HFFc6 (cell line): ENCODE data around the gene SYNE2. TPM values are rescaled to one million over a fixed set of nuclear protein-coding genes. Genes with fewer than 3 reads are reported as not detected.
A peak's percentile ranks its signal among the peaks of the same experiment; 100 is the strongest.
"Not testable (repeated sequence)": the region's sequence is repeated elsewhere in the genome, so short reads cannot be mapped to it uniquely, and the experiment has no call there.

Source experiments
- DNase-seq: peaks from one replicate; pipeline ENCODE4 v3.0.0-alpha.2; 2018
- H3K27ac Mint-ChIP-seq: 2 replicates; pipeline ENCODE4 v1.8.0; 2020; ENCODE audit warnings: mild to moderate bottlenecking, mixed read lengths
- H3K27me3 Mint-ChIP-seq: 2 replicates; pipeline ENCODE4 v1.8.0; 2021; ENCODE audit warnings: mild to moderate bottlenecking, moderate library complexity, mixed read lengths; ENCODE audit not compliant: insufficient read depth
- H3K36me3 Mint-ChIP-seq: 2 replicates; pipeline ENCODE4 v1.8.0; 2021; ENCODE audit warnings: low read depth, mixed read lengths
- H3K4me1 Mint-ChIP-seq: 2 replicates; pipeline ENCODE4 v1.8.0; 2020; ENCODE audit warnings: low read depth, mixed read lengths
- H3K4me3 Mint-ChIP-seq: 2 replicates; pipeline ENCODE4 v1.8.0; 2020; ENCODE audit warnings: mild to moderate bottlenecking, moderate library complexity, mixed read lengths
- H3K9me3 Mint-ChIP-seq: 2 replicates; pipeline ENCODE4 v1.8.0; 2020; ENCODE audit warnings: mild to moderate bottlenecking, mixed read lengths
- total RNA-seq, 6 experiments: library from RNA; stranded (reverse); fragmentation: NEBNext Ultra II Directional; extraction: Animal tissue kit (Norgen Biotek cat#: 25700); gene quantifications; 2 replicates in 1 of 6; 3 replicates in 5 of 6; pipeline ENCODE4 v1.2.3, GENCODE V29; 2021
- TF ChIP-seq, protein P1 (sequence below): fragments of 200-600 bp; sonication (generic); IDR thresholded peaks from 2 replicates; pipeline ENCODE4 v1.5.0; 2021; ENCODE audit warnings: antibody characterized with exemption, mild to moderate bottlenecking

The SYNE2 gene
- total RNA-seq, 6 experiments from 2014 or later = 2.9 to 6.6 (median 6.2) TPM

DNA sequence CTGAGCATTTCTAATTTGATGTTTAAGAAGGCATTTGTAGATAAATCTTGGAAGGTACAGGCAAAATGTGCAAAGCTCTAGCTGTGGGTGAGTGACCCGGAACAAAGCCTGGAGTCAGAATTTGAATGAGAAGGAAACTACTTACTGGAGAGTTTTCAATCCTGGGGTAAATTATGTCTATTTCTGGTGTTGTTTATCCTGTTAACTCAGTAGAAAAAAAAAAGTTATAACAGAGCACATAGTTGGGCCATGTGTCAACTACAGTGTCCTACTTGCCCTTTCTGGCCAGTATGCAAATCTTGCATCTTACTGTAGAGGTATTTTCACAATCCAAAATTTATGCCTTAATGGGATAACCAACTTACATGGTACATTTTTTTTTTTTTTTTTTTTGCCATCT lies 182.3 kb downstream of the SYNE2 start:
- Mint-ChIP-seq H3K27me3 (no peaks in the 10 kb centered on the region; the same call in 1 of the 2 replicates), H3K36me3 (no peaks in the 10 kb centered on the region), H3K4me1 (peaks cover 17% of the 10 kb centered on the region), H3K4me3 (no peak overlapping the region), H3K9me3 (no peaks in the 10 kb centered on the region), H3K27ac (peak overlapping the region; percentile 8; the same call in 1 of the 2 replicates)
- TF ChIP-seq, protein P1, sequence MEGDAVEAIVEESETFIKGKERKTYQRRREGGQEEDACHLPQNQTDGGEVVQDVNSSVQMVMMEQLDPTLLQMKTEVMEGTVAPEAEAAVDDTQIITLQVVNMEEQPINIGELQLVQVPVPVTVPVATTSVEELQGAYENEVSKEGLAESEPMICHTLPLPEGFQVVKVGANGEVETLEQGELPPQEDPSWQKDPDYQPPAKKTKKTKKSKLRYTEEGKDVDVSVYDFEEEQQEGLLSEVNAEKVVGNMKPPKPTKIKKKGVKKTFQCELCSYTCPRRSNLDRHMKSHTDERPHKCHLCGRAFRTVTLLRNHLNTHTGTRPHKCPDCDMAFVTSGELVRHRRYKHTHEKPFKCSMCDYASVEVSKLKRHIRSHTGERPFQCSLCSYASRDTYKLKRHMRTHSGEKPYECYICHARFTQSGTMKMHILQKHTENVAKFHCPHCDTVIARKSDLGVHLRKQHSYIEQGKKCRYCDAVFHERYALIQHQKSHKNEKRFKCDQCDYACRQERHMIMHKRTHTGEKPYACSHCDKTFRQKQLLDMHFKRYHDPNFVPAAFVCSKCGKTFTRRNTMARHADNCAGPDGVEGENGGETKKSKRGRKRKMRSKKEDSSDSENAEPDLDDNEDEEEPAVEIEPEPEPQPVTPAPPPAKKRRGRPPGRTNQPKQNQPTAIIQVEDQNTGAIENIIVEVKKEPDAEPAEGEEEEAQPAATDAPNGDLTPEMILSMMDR = no peak
- peak; percentile 28 for DNase-seq

DNA sequence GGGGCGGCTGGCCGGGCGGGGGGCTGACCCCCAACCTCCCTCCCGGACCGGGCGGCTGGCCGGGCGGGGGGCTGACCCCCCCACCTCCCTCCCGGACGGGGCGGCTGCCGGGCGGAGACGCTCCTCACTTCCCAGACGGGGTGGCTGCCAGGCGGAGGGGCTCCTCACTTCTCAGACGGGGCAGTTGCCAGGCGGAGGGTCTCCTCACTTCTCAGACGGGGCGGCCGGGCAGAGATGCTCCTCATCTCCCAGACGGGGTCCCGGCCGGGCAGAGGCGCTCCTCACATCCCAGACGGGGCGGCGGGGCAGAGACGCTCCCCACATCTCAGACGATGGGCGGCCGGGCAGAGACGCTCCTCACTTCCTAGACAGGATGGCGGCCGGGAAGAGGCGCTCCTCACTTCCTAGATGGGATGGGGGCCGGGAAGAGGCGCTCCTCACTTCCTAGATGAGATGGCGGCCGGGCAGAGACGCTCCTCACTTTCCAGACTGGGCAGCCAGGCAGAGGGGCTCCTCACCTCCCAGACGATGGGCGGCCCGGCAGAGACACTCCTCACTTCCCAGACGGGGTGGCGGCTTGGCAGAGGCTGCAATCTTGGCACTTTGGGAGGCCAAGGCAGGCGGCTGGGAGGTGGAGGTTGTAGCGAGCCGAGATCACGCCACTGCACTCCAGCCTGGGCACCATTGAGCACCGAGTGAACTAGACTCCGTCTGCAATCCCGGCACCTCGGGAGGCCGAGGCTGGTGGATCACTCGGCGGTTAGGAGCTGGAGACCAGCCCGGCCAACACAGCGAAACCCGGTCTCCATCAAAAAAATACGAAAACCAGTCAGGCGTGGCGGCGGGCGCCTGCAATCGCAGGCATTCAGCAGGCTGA lies 185.3 kb downstream of the SYNE2 start:
- not testable (repeated sequence) for H3K27ac Mint-ChIP-seq, H3K9me3 Mint-ChIP-seq, H3K36me3 Mint-ChIP-seq, H3K27me3 Mint-ChIP-seq, H3K4me3 Mint-ChIP-seq, DNase-seq
- H3K4me1 Mint-ChIP-seq = peaks cover 17% of the 10 kb centered on the region

DNA sequence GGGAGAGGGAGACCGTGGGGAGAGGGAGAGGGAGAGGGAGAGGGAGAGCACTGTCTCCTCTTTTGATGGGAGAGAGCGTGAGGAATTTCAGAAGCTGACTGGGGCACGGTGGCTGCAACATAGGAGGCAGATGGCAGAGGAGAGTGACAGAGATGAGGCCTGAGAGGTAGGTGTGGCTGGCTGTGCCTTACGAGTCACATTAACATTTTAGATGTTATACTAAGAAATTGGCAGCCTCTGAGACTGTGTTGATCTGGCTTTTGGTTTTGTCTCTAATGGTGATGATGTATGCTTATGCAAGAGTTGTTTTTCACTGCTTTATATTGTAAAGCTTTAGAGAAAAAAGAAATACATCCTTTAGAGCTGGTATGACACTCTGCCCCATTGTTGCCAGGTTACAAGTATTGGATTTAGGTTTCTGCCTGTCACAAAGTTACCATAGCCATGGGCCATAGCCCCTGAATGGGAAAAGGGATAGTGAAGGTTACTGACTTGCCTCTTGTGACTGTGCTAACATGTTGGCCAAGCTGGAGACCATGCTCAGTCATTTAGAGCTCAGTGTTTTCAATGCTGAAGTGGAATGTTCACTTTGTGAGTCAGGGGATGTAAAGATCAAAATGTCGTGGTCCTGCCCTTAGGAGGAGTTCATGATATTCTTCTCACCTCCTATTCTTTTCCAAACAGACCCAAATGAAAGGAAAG lies 186.2 kb downstream of the SYNE2 start:
- Mint-ChIP-seq H3K4me1 (peaks cover 17% of the 10 kb centered on the region), H3K27me3 (no peaks in the 10 kb centered on the region), H3K36me3 (0 out of 2 replicates have a peak, but pooled peaks cover 8% of the 10 kb centered on the region), H3K9me3 (peaks cover 6% of the 10 kb centered on the region), H3K4me3 (no peak overlapping the region), H3K27ac (no peak overlapping the region)
- TF ChIP-seq, protein P1 = no peak
- no peak for DNase-seq

DNA sequence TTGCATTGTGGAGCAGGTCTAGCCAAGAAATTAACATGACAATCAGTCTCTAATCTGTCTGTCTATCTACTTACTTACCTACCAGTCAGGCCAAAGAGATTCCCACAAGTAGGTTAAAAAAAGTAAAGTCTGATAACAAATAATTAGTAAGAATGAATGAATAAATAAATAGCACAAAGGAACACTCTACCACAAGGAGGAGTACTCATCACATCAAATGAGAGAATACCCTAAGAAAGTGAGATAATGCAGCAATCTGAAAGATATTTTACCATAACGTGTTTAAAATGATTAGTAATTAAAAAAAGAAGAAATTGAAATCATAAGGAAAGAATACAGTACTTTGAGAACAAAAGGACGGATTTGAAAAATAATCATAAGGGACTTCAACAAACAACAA lies 187.2 kb downstream of the SYNE2 start:
- H3K4me3 Mint-ChIP-seq = no peak overlapping the region
- H3K9me3 Mint-ChIP-seq = peaks cover 6% of the 10 kb centered on the region
- H3K27ac Mint-ChIP-seq = no peak overlapping the region
- 0 out of 2 replicates have a peak, but pooled peaks cover 8% of the 10 kb centered on the region for H3K36me3 Mint-ChIP-seq
- H3K27me3 Mint-ChIP-seq = no peaks in the 10 kb centered on the region
- DNase-seq = no peak
- TF ChIP-seq, protein P1 = peak; percentile 78
- peaks cover 9% of the 10 kb centered on the region for H3K4me1 Mint-ChIP-seq

DNA sequence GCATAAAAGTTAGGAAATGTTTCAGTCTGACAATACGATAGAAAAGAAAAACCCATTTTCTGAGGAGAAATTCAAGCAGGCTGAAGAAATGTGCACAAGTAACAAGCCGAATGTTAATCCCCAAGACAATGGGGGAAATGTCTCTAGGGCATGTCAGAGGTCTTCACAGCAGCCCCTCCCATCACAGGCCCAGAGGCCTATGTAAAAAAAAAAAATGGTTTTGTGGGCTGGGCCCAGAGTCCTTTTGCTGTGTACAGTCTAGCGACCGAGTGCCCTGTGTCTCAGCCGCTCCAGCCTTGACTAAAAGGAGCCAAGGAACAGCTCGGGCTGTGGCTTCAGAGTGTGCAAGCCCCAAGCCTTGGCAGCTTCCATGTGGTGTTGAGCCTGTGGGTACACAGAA lies 190.5 kb downstream of the SYNE2 start:
- H3K9me3 Mint-ChIP-seq, H3K4me3 Mint-ChIP-seq, H3K27ac Mint-ChIP-seq, H3K4me1 Mint-ChIP-seq, H3K27me3 Mint-ChIP-seq, DNase-seq, H3K36me3 Mint-ChIP-seq: not testable (repeated sequence)

DNA sequence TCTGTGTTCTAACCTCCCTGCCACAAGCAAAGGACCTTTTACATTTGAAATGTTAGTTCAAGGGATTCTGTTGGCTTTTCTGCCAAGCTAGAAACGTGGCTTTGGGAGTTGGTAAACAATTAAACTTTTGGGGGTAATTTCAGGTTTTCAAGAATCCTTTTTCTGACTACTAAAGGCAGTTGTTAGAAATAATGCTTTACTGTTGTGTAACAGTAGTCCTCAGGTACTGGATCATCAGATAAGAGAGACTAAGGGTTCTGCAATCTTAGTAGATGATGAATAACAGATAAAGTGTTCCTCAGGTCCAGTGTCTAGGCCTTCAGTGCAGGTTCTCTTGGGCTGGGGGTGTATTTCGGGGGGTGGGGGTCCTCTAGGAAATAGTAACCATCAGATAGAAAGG lies 192.3 kb downstream of the SYNE2 start:
- Mint-ChIP-seq H3K27ac (no peak overlapping the region), H3K27me3 (no peaks in the 10 kb centered on the region), H3K36me3 (0 out of 2 replicates have a peak, but pooled peaks cover 8% of the 10 kb centered on the region), H3K9me3 (peaks cover 6% of the 10 kb centered on the region), H3K4me1 (no peaks in the 10 kb centered on the region), H3K4me3 (no peak overlapping the region)
- no peak for DNase-seq
- TF ChIP-seq, protein P1 = no peak
